Osteocyte (in vitro differentiated cells): ENCODE data around the gene SPPL3. TPM values are rescaled to one million over a fixed set of nuclear protein-coding genes. Genes with fewer than 3 reads are reported as not detected.
"Not testable (repeated sequence)": the region's sequence is repeated elsewhere in the genome, so short reads cannot be mapped to it uniquely, and the experiment has no call there.

ENCODE experiments used
- DNase-seq: peaks from one replicate; pipeline ENCODE4 v3.0.0; 2021; ENCODE audit warnings: mixed read lengths; ENCODE audit not compliant: unreplicated experiment; ENCODE audit errors: extremely low spot score
- H3K27ac Mint-ChIP-seq: one replicate; pipeline ENCODE4 v1.8.0; 2021; ENCODE audit warnings: mild to moderate bottlenecking, mixed read lengths; ENCODE audit not compliant: unreplicated experiment
- H3K27me3 Mint-ChIP-seq: one replicate; pipeline ENCODE4 v1.8.0; 2021; ENCODE audit warnings: mixed read lengths; ENCODE audit not compliant: unreplicated experiment
- H3K36me3 Mint-ChIP-seq: one replicate; pipeline ENCODE4 v1.8.0; 2021; ENCODE audit warnings: mixed read lengths; ENCODE audit not compliant: unreplicated experiment
- H3K4me1 Mint-ChIP-seq: one replicate; pipeline ENCODE4 v1.8.0; 2021; ENCODE audit warnings: mixed read lengths; ENCODE audit not compliant: unreplicated experiment
- H3K4me3 Mint-ChIP-seq: one replicate; pipeline ENCODE4 v1.8.0; 2021; ENCODE audit warnings: mild to moderate bottlenecking, moderate library complexity, mixed read lengths; ENCODE audit not compliant: unreplicated experiment
- H3K9me3 Mint-ChIP-seq: one replicate; pipeline ENCODE4 v1.8.0; 2021; ENCODE audit warnings: mixed read lengths; ENCODE audit not compliant: unreplicated experiment
- CTCF ChIP-seq: fragments of 200-600 bp; sonication (generic); IDR thresholded peaks from 2 replicates; pipeline ENCODE4 v1.5.0; 2021; ENCODE audit warnings: antibody characterized with exemption, mild to moderate bottlenecking, moderate library complexity
- total RNA-seq: library from RNA; stranded (reverse); gene quantifications from 2 replicates; pipeline ENCODE4 v1.2.1, GENCODE V29; 2021

Gene SPPL3
- total RNA-seq, 1 donor from 2014 or later: 61.7 TPM

- H3K4me3 Mint-ChIP-seq: no peak overlapping the region
- TF ChIP-seq CTCF: no peak
- peaks cover 2% of the 10 kb centered on the region for H3K4me1 Mint-ChIP-seq
- no peak overlapping the region for H3K27ac Mint-ChIP-seq
- H3K27me3 Mint-ChIP-seq: no peaks in the 10 kb centered on the region
- peaks cover 41% of the 10 kb centered on the region for H3K9me3 Mint-ChIP-seq
- peaks cover 37% of the 10 kb centered on the region for H3K36me3 Mint-ChIP-seq
- DNase-seq: no peak
Observed at GRCh38 chr12:120795441-120796178, 108.5 kb downstream of the SPPL3 start.

- Mint-ChIP-seq H3K36me3 (peaks cover 43% of the 10 kb centered on the region), H3K4me3 (no peak overlapping the region), H3K9me3 (peaks cover 41% of the 10 kb centered on the region)
Observed at GRCh38 chr12:120793357-120793756, 110.8 kb downstream of the SPPL3 start.

GRCh38 chr12:120792456-120792855 is 111.7 kb downstream of the SPPL3 start:
- H3K4me3 Mint-ChIP-seq, H3K27me3 Mint-ChIP-seq, H3K27ac Mint-ChIP-seq, H3K4me1 Mint-ChIP-seq, DNase-seq: not testable (repeated sequence)
- Mint-ChIP-seq H3K36me3 (peaks cover 42% of the 10 kb centered on the region), H3K9me3 (peaks cover 40% of the 10 kb centered on the region)

More at GRCh38 chr12:120793357-120793756, 110.8 kb downstream of the SPPL3 start:
- TF ChIP-seq CTCF: no peak
- H3K27ac Mint-ChIP-seq: no peak overlapping the region
- H3K4me1 Mint-ChIP-seq: peaks cover 2% of the 10 kb centered on the region
- no peaks in the 10 kb centered on the region for H3K27me3 Mint-ChIP-seq
- no peak for DNase-seq

- Mint-ChIP-seq H3K4me1 (peaks cover 2% of the 10 kb centered on the region), H3K36me3 (peaks cover 38% of the 10 kb centered on the region), H3K27me3 (no peaks in the 10 kb centered on the region), H3K4me3 (no peak overlapping the region), H3K27ac (no peak overlapping the region), H3K9me3 (peaks cover 33% of the 10 kb centered on the region)
- no peak for DNase-seq
- no peak for TF ChIP-seq CTCF
Observed at GRCh38 chr12:120791669-120792176, 112.4 kb downstream of the SPPL3 start.

GRCh38 chr12:120790114-120790513 is 114.0 kb downstream of the SPPL3 start:
- H3K36me3 Mint-ChIP-seq: peaks cover 22% of the 10 kb centered on the region

More at GRCh38 chr12:120790114-120790513, 114.0 kb downstream of the SPPL3 start:
- no peak for TF ChIP-seq CTCF
- Mint-ChIP-seq H3K27ac (no peak overlapping the region), H3K4me1 (peaks cover 2% of the 10 kb centered on the region), H3K9me3 (peaks cover 19% of the 10 kb centered on the region), H3K4me3 (no peak overlapping the region), H3K27me3 (no peaks in the 10 kb centered on the region)
- no peak for DNase-seq
